ENCODE measurements around the gene ZFP3. TPM values are rescaled to one million over a fixed set of nuclear protein-coding genes. Genes with fewer than 3 reads are reported as not detected.
"Not testable (repeated sequence)": the region's sequence is repeated elsewhere in the genome, so short reads cannot be mapped to it uniquely, and the experiment has no call there.

The ZFP3 gene
- total and polyA plus RNA-seq, 4 donors: 0.75 to 6.0 (median 3.5) TPM

- H3K27ac ChIP-seq (ENCODE audit: low read depth in 1 of 2, low read length in 2 of 2): no peak overlapping the region
- peaks cover 12% of the 10 kb centered on the region for H3K9me3 ChIP-seq (ENCODE audit: control insufficient read depth, low read length)
- intact Hi-C loops (cut with DNase I): no loop called here
- DNase-seq (no peak), ATAC-seq (ENCODE audit: low FRiP score) (no peak)
- no peaks in the 10 kb centered on the region for H3K36me3 ChIP-seq (ENCODE audit: control insufficient read depth in 1 of 2, insufficient read depth in 2 of 2, low read length in 1 of 2)
- 68 to 75% methylated on average over 5 of the region's 5 CpGs for WGBS, 2 donors
- no peaks in the 10 kb centered on the region for H3K4me1 ChIP-seq (ENCODE audit: control insufficient read depth in 1 of 2, insufficient read depth in 2 of 2, low read length in 2 of 2)
- no peaks in the 10 kb centered on the region for H3K27me3 ChIP-seq (ENCODE audit: control insufficient read depth in 1 of 2, insufficient read depth in 2 of 2, low read length in 1 of 2)
- H3K4me3 ChIP-seq (ENCODE audit: low read length in 2 of 2): no peak overlapping the region
Measured at GRCh38 chr17:5099271-5099670, 21.0 kb downstream of the ZFP3 start.

DNA sequence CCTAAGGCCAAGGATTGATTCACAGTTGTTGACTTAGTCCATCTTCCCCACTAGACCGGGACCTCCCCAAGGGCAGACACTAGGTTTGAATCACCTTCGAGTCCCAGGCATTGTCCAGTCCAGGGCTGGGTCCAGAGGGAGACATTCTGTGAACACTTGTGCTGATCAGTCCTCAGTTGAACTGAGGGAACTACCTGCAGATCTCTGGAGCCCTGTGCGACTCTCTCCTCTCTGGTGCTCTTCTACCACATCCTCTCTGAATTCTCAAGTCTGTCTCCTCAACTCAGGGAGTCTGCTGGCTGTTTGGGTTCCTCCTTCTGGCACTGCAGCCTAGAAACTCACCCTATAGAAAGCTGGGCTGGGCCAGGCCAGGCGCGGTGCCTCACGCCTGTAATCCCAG lies 22.6 kb downstream of the ZFP3 start:
- H3K27ac ChIP-seq (ENCODE audit: low read depth in 1 of 2, low read length in 2 of 2): no peak overlapping the region
- intact Hi-C loops (cut with DNase I): no loop called here
- H3K36me3 ChIP-seq (ENCODE audit: control insufficient read depth in 1 of 2, insufficient read depth in 2 of 2, low read length in 1 of 2): peaks cover 0 to 2% of the 10 kb centered on the region in 2 donors
- no peaks in the 10 kb centered on the region for H3K4me1 ChIP-seq (ENCODE audit: control insufficient read depth in 1 of 2, insufficient read depth in 2 of 2, low read length in 2 of 2)
- H3K9me3 ChIP-seq (ENCODE audit: control insufficient read depth, low read length): peaks cover 10% of the 10 kb centered on the region
- H3K27me3 ChIP-seq (ENCODE audit: control insufficient read depth in 1 of 2, insufficient read depth in 2 of 2, low read length in 1 of 2): no peaks in the 10 kb centered on the region
- no peak overlapping the region for H3K4me3 ChIP-seq (ENCODE audit: low read length in 2 of 2)
- ATAC-seq (ENCODE audit: low FRiP score) (no peak), DNase-seq (no peak)
- 62 to 76% methylated on average over 6 of the region's 6 CpGs for WGBS, 2 donors

- ATAC-seq (ENCODE audit: low FRiP score): no peak
- WGBS, 2 donors: 30% methylated on average over 8 of the region's 8 CpGs
- Histone ChIP-seq H3K36me3 (ENCODE audit: control insufficient read depth in 1 of 2, insufficient read depth in 2 of 2, low read length in 1 of 2) (peaks cover 5 to 10% of the 10 kb centered on the region in 2 donors), H3K9me3 (ENCODE audit: control insufficient read depth, low read length) (peaks cover 9% of the 10 kb centered on the region), H3K27ac (ENCODE audit: low read depth in 1 of 2, low read length in 2 of 2) (no peak overlapping the region), H3K4me1 (ENCODE audit: control insufficient read depth in 1 of 2, insufficient read depth in 2 of 2, low read length in 2 of 2) (no peaks in the 10 kb centered on the region), H3K4me3 (ENCODE audit: low read length in 2 of 2) (peak overlapping the region; percentile 59 to 74), H3K27me3 (ENCODE audit: control insufficient read depth in 1 of 2, insufficient read depth in 2 of 2, low read length in 1 of 2) (no peaks in the 10 kb centered on the region)
- intact Hi-C loops (cut with DNase I): no loop called here
- no peak for DNase-seq
Measured at GRCh38 chr17:5110816-5111215, 32.5 kb downstream of the ZFP3 start.

- Histone ChIP-seq H3K4me3 (ENCODE audit: low read length in 2 of 2) (peak within 1 kb of the TSS; percentile 59 to 74), H3K4me1 (ENCODE audit: control insufficient read depth in 1 of 2, insufficient read depth in 2 of 2, low read length in 2 of 2) (no peaks in the 10 kb centered on the region), H3K9me3 (ENCODE audit: control insufficient read depth, low read length) (peaks cover 5% of the 10 kb centered on the region), H3K27ac (ENCODE audit: low read depth in 1 of 2, low read length in 2 of 2) (peak within 1 kb of the TSS; percentile 17 to 81), H3K36me3 (ENCODE audit: control insufficient read depth in 1 of 2, insufficient read depth in 2 of 2, low read length in 1 of 2) (peaks cover 0 to 6% of the 10 kb centered on the region in 2 donors), H3K27me3 (ENCODE audit: control insufficient read depth in 1 of 2, insufficient read depth in 2 of 2, low read length in 1 of 2) (no peaks in the 10 kb centered on the region)
- intact Hi-C loops (cut with DNase I): no loop called here
- 1% methylated on average over 64 to 69 of the region's 69 CpGs for WGBS, 2 donors
- peak; percentile 96 to 98 for DNase-seq
- ATAC-seq (ENCODE audit: low FRiP score): peak; percentile 96
Measured at GRCh38 chr17:5111402-5112204, 33.3 kb downstream of the ZFP3 start, which contains the start of gene ZNF232. Gene ZNF232 (minus strand): TSS chr17:5111878. CDS start chr17:5111822, 56 bp downstream.

DNA sequence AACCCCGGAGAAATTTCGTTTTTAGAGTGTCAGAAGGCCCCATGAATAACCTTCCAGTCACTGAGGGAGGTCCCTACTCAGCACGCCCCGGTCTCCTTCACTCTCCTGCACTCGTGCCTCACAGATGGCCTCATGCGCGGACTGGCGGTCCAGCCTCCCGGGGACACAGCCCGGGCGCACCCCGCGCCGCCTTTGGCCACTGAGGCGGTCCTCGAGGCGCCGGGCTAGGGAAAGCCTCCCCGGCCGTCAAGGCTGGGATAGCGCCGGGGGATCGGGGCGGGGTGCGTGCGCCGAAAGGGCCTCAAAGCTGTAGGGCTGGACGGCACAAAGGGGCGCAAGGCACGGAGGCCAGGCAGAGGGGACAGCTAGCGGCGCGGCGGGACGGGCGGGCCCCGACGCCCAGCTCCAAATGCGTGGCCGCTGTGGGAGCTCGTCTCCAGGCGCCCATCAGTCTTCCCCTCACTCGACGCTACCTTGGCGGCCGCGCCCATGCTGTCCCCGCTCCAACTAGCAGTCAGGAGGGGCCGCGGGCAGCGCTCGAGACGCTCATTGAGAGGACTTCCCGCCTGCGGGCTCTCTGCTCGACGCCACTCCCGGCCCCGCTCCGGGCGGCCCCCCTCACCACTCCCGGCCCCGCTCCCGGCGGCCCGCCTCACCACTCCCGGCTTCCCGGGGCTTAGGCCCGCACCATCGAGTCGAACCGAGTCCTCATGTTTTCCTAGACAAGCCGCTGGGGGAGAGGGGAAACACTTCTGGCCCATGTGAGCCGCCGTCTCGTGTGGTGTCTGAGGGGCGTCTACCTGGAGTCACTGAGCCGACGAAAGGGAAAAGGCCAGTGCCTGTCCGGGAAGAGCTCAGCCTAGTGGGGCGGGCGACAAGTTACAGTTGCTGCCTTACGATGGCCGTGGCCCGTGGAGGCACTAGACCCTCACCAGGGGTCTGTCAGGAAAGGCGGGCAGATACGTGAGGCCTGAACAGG lies 37.7 kb downstream of the ZFP3 start, which contains the start of gene USP6:
Gene USP6 (plus strand): TSS at position 360 of the 979 bp plus-strand sequence. CDS start 14,336 bp downstream, outside the sequence.
- Histone ChIP-seq H3K36me3 (ENCODE audit: control insufficient read depth in 1 of 2, insufficient read depth in 2 of 2, low read length in 1 of 2) (no peaks in the 10 kb centered on the region), H3K4me1 (ENCODE audit: control insufficient read depth in 1 of 2, insufficient read depth in 2 of 2, low read length in 2 of 2) (no peaks in the 10 kb centered on the region), H3K4me3 (ENCODE audit: low read length in 2 of 2) (no peak within 1 kb of the TSS), H3K27ac (ENCODE audit: low read depth in 1 of 2, low read length in 2 of 2) (no peak within 1 kb of the TSS), H3K27me3 (ENCODE audit: control insufficient read depth in 1 of 2, insufficient read depth in 2 of 2, low read length in 1 of 2) (peaks cover 0 to 2% of the 10 kb centered on the region in 2 donors), H3K9me3 (ENCODE audit: control insufficient read depth, low read length) (peaks cover 1% of the 10 kb centered on the region)
- DNase-seq (peak; percentile 42 to 78), ATAC-seq (ENCODE audit: low FRiP score) (no peak)
- 16 to 18% methylated on average over 77 to 87 of the region's 87 CpGs for WGBS, 2 donors
- intact Hi-C loops (cut with DNase I): no loop called here

- WGBS, 2 donors: 89% methylated on average over 6 of the region's 6 CpGs
- H3K9me3 ChIP-seq (ENCODE audit: control insufficient read depth, low read length): peaks cover 1% of the 10 kb centered on the region
- ATAC-seq (ENCODE audit: low FRiP score) (no peak), DNase-seq (peak; percentile 17 to 51)
- no peaks in the 10 kb centered on the region for H3K36me3 ChIP-seq (ENCODE audit: control insufficient read depth in 1 of 2, insufficient read depth in 2 of 2, low read length in 1 of 2)
- no peak overlapping the region for H3K27ac ChIP-seq (ENCODE audit: low read depth in 1 of 2, low read length in 2 of 2)
- intact Hi-C loops (cut with DNase I): no loop called here
- H3K27me3 ChIP-seq (ENCODE audit: control insufficient read depth in 1 of 2, insufficient read depth in 2 of 2, low read length in 1 of 2): peaks cover 0 to 2% of the 10 kb centered on the region in 2 donors
- no peak overlapping the region for H3K4me3 ChIP-seq (ENCODE audit: low read length in 2 of 2)
- H3K4me1 ChIP-seq (ENCODE audit: control insufficient read depth in 1 of 2, insufficient read depth in 2 of 2, low read length in 2 of 2): no peaks in the 10 kb centered on the region
Measured at GRCh38 chr17:5118219-5118618, 40.0 kb downstream of the ZFP3 start.

- WGBS, 2 donors: 84 to 91% methylated on average over 7 of the region's 7 CpGs
- intact Hi-C loops (cut with DNase I): no loop called here
Measured at GRCh38 chr17:5120036-5120435, 41.8 kb downstream of the ZFP3 start.

DNA sequence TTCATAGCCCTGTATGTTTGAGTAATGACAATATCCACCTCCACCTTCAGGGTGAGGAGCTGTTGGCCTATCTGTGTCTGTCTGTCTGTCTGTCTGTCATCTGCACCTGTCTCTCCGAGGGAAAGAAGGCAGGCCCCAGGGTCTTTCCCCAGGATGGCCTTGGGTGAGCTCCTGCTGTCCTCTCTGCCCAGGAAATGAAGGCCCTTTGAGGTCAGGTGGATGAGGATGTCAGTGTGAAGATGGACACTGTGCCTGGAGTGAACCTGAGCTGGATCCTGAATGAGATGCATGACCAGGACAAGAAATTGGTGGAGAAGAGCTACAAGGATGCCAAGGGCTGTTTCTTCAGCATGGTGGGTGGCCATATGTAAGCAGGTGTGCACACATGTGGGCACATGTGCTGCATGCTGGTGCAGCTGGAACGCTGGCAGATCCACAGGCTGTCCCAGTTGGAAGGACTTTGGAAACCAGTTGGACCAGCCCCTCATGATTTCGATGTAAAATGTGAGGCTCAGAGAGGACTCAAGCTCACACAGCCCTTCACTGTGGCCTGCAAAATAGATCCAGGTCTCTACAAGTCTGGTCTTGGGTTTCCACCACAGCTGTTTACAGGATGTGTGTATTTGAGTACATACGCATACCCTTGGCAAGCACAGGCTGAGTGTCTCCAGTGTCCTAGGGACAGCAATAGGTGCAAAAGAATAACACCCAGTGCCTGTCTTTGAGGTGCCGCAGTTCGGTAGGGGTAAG lies 42.3 kb downstream of the ZFP3 start:
- ATAC-seq (ENCODE audit: low FRiP score); H3K27ac ChIP-seq (ENCODE audit: low read depth in 1 of 2, low read length in 2 of 2); intact Hi-C loops (cut with DNase I); H3K9me3 ChIP-seq (ENCODE audit: control insufficient read depth, low read length); H3K4me3 ChIP-seq (ENCODE audit: low read length in 2 of 2); H3K4me1 ChIP-seq (ENCODE audit: control insufficient read depth in 1 of 2, insufficient read depth in 2 of 2, low read length in 2 of 2); H3K36me3 ChIP-seq (ENCODE audit: control insufficient read depth in 1 of 2, insufficient read depth in 2 of 2, low read length in 1 of 2); H3K27me3 ChIP-seq (ENCODE audit: control insufficient read depth in 1 of 2, insufficient read depth in 2 of 2, low read length in 1 of 2); DNase-seq: not testable (repeated sequence)
- 93 to 95% methylated on average over 6 of the region's 6 CpGs for WGBS, 2 donors

More at GRCh38 chr17:5120036-5120435, 41.8 kb downstream of the ZFP3 start:
- Histone ChIP-seq H3K27ac (ENCODE audit: low read depth in 1 of 2, low read length in 2 of 2) (no peak overlapping the region), H3K4me1 (ENCODE audit: control insufficient read depth in 1 of 2, insufficient read depth in 2 of 2, low read length in 2 of 2) (no peaks in the 10 kb centered on the region), H3K4me3 (ENCODE audit: low read length in 2 of 2) (no peak overlapping the region), H3K27me3 (ENCODE audit: control insufficient read depth in 1 of 2, insufficient read depth in 2 of 2, low read length in 1 of 2) (peaks cover 0 to 2% of the 10 kb centered on the region in 2 donors), H3K9me3 (ENCODE audit: control insufficient read depth, low read length) (peaks cover 1% of the 10 kb centered on the region), H3K36me3 (ENCODE audit: control insufficient read depth in 1 of 2, insufficient read depth in 2 of 2, low read length in 1 of 2) (no peaks in the 10 kb centered on the region)
- no peak for ATAC-seq (ENCODE audit: low FRiP score)
- DNase-seq: peak in 1 of 2 donors; percentile 21
